Natural killer cell treated with Interleukin-12 subunit alpha and Interleukin-12 subunit beta and Interleukin-15 and Interleukin-18, amount 100 ng/mL, for 72 hours (primary cell): ENCODE measurements around the gene SLC45A1. TPM values are rescaled to one million over a fixed set of nuclear protein-coding genes. Genes with fewer than 3 reads are reported as not detected.

Experiments used
- ATAC-seq, 2 donors: fragments of 150-1000 bp; cut with Tn5 transposase in 1 of 2; sonication (Bioruptor Pico), chemical (Tn5 transposase) in 1 of 2; 2 replicates each; pipeline ENCODE4 v1.10.0; 2021
- DNase-seq: peaks from one replicate; pipeline ENCODE4 v3.0.0; 2022; ENCODE audit warnings: low spot score
- H3K27ac Mint-ChIP-seq, 2 donors: 1 replicate in 1 of 2; 2 replicates in 1 of 2; pipeline ENCODE4 v1.8.0; 2022; ENCODE audit warnings: mixed read lengths in 2 of 2, mild to moderate bottlenecking in 1 of 2, moderate library complexity in 1 of 2
- H3K27me3 Mint-ChIP-seq, 2 donors: 1 replicate in 1 of 2; 2 replicates in 1 of 2; pipeline ENCODE4 v1.8.0; 2022; ENCODE audit warnings: mixed read lengths in 2 of 2
- H3K36me3 Mint-ChIP-seq: one replicate; pipeline ENCODE4 v1.8.0; 2022; ENCODE audit warnings: mixed read lengths
- H3K4me1 Mint-ChIP-seq, 2 donors: 1 replicate in 1 of 2; 2 replicates in 1 of 2; pipeline ENCODE4 v1.8.0; 2022; ENCODE audit warnings: low read depth in 2 of 2, mixed read lengths in 2 of 2, mild to moderate bottlenecking in 1 of 2
- H3K4me3 Mint-ChIP-seq: one replicate; pipeline ENCODE4 v1.8.0; 2022; ENCODE audit warnings: mixed read lengths
- H3K9me3 Mint-ChIP-seq: 2 replicates; pipeline ENCODE4 v1.8.0; 2022; ENCODE audit warnings: mixed read lengths
- total RNA-seq, 2 donors: library from RNA; stranded (reverse); gene quantifications; one replicate each; pipeline ENCODE4 v1.2.3, GENCODE V29; 2022

The SLC45A1 gene
- total RNA-seq, 2 donors from 2014 or later = 0.22 to 0.26 TPM

- no peaks in the 10 kb centered on the region for H3K36me3 Mint-ChIP-seq
- H3K4me3 Mint-ChIP-seq = no peak overlapping the region
- no peak overlapping the region for H3K27ac Mint-ChIP-seq
- no peaks in the 10 kb centered on the region for H3K4me1 Mint-ChIP-seq
- H3K9me3 Mint-ChIP-seq = no peaks in the 10 kb centered on the region
- H3K27me3 Mint-ChIP-seq = peaks cover 0 to 2% of the 10 kb centered on the region in 2 donors
- ATAC-seq (no peak), DNase-seq (no peak)
Observed at GRCh38 chr1:8293641-8294169, 24.2 kb upstream of the SLC45A1 start.

- no peaks in the 10 kb centered on the region for H3K4me1 Mint-ChIP-seq
- H3K4me3 Mint-ChIP-seq = no peak overlapping the region
- ATAC-seq = no peak
- H3K27ac Mint-ChIP-seq = no peak overlapping the region
- no peaks in the 10 kb centered on the region for H3K36me3 Mint-ChIP-seq
- H3K27me3 Mint-ChIP-seq = peaks cover 0 to 2% of the 10 kb centered on the region in 2 donors
- no peak for DNase-seq
- H3K9me3 Mint-ChIP-seq = no peaks in the 10 kb centered on the region
Observed at GRCh38 chr1:8294170-8294697, 23.7 kb upstream of the SLC45A1 start.

- Mint-ChIP-seq H3K9me3 (no peaks in the 10 kb centered on the region), H3K27ac (no peak overlapping the region), H3K36me3 (no peaks in the 10 kb centered on the region), H3K4me3 (no peak overlapping the region), H3K4me1 (no peaks in the 10 kb centered on the region), H3K27me3 (peaks cover 6% of the 10 kb centered on the region in 2 donors)
- DNase-seq (no peak), ATAC-seq (no peak)
Observed at GRCh38 chr1:8297245-8297644, 20.7 kb upstream of the SLC45A1 start.

GRCh38 chr1:8299963-8300362, 18.0 kb upstream of the SLC45A1 start:
- no peaks in the 10 kb centered on the region for H3K9me3 Mint-ChIP-seq
- H3K4me1 Mint-ChIP-seq = no peaks in the 10 kb centered on the region
- no peak overlapping the region for H3K27ac Mint-ChIP-seq
- H3K4me3 Mint-ChIP-seq = no peak overlapping the region
- DNase-seq (no peak), ATAC-seq (no peak)
- peaks cover 6 to 15% of the 10 kb centered on the region in 2 donors for H3K27me3 Mint-ChIP-seq
- H3K36me3 Mint-ChIP-seq = no peaks in the 10 kb centered on the region

GRCh38 chr1:8302081-8302956, 15.6 kb upstream of the SLC45A1 start:
- no peaks in the 10 kb centered on the region for H3K9me3 Mint-ChIP-seq
- DNase-seq = no peak
- H3K4me1 Mint-ChIP-seq = no peaks in the 10 kb centered on the region
- ATAC-seq = no peak
- peaks cover 6 to 15% of the 10 kb centered on the region in 2 donors for H3K27me3 Mint-ChIP-seq
- no peaks in the 10 kb centered on the region for H3K36me3 Mint-ChIP-seq
- no peak overlapping the region for H3K27ac Mint-ChIP-seq
- no peak overlapping the region for H3K4me3 Mint-ChIP-seq

GRCh38 chr1:8303141-8303540, 14.8 kb upstream of the SLC45A1 start:
- H3K4me1 Mint-ChIP-seq = no peaks in the 10 kb centered on the region
- peaks cover 10 to 15% of the 10 kb centered on the region in 2 donors for H3K27me3 Mint-ChIP-seq
- H3K27ac Mint-ChIP-seq = no peak overlapping the region
- no peaks in the 10 kb centered on the region for H3K9me3 Mint-ChIP-seq
- ATAC-seq = no peak
- no peaks in the 10 kb centered on the region for H3K36me3 Mint-ChIP-seq
- no peak overlapping the region for H3K4me3 Mint-ChIP-seq
- no peak for DNase-seq

GRCh38 chr1:8303876-8304275, 14.0 kb upstream of the SLC45A1 start:
- no peaks in the 10 kb centered on the region for H3K4me1 Mint-ChIP-seq
- H3K9me3 Mint-ChIP-seq = no peaks in the 10 kb centered on the region
- no peak for DNase-seq
- H3K27ac Mint-ChIP-seq = no peak overlapping the region
- no peak overlapping the region for H3K4me3 Mint-ChIP-seq
- no peaks in the 10 kb centered on the region for H3K36me3 Mint-ChIP-seq
- peaks cover 13 to 15% of the 10 kb centered on the region in 2 donors for H3K27me3 Mint-ChIP-seq
- ATAC-seq = no peak

GRCh38 chr1:8307628-8308027, 10.3 kb upstream of the SLC45A1 start:
- Mint-ChIP-seq H3K4me3 (no peak overlapping the region), H3K4me1 (no peaks in the 10 kb centered on the region), H3K36me3 (no peaks in the 10 kb centered on the region), H3K27ac (no peak overlapping the region), H3K27me3 (peaks cover 9 to 12% of the 10 kb centered on the region in 2 donors), H3K9me3 (no peaks in the 10 kb centered on the region)
- ATAC-seq = no peak
- DNase-seq = no peak

- Mint-ChIP-seq H3K36me3 (no peaks in the 10 kb centered on the region), H3K4me1 (peaks cover 4 to 5% of the 10 kb centered on the region in 2 donors), H3K4me3 (no peak overlapping the region), H3K27me3 (peaks cover 14 to 36% of the 10 kb centered on the region in 2 donors), H3K9me3 (no peaks in the 10 kb centered on the region), H3K27ac (no peak overlapping the region)
- no peak for DNase-seq
- no peak for ATAC-seq
Observed at GRCh38 chr1:8311068-8311718, 6.7 kb upstream of the SLC45A1 start.

- Mint-ChIP-seq H3K27ac (no peak overlapping the region), H3K27me3 (peaks cover 25 to 44% of the 10 kb centered on the region in 2 donors), H3K4me1 (peaks cover 4 to 5% of the 10 kb centered on the region in 2 donors), H3K9me3 (no peaks in the 10 kb centered on the region), H3K4me3 (no peak overlapping the region), H3K36me3 (no peaks in the 10 kb centered on the region)
- DNase-seq (no peak), ATAC-seq (no peak)
Observed at GRCh38 chr1:8312235-8313218, 5.4 kb upstream of the SLC45A1 start.

GRCh38 chr1:8313231-8313630, 4.7 kb upstream of the SLC45A1 start:
- H3K4me1 Mint-ChIP-seq = peaks cover 4 to 5% of the 10 kb centered on the region in 2 donors

GRCh38 chr1:8314346-8315280, 3.3 kb upstream of the SLC45A1 start:
- DNase-seq (no peak), ATAC-seq (no peak)
- Mint-ChIP-seq H3K4me3 (no peak overlapping the region), H3K27ac (no peak overlapping the region), H3K9me3 (no peaks in the 10 kb centered on the region), H3K4me1 (peaks cover 4 to 5% of the 10 kb centered on the region in 2 donors), H3K36me3 (no peaks in the 10 kb centered on the region), H3K27me3 (peaks cover 25 to 35% of the 10 kb centered on the region in 2 donors)

More at GRCh38 chr1:8313231-8313630, 4.7 kb upstream of the SLC45A1 start:
- no peaks in the 10 kb centered on the region for H3K9me3 Mint-ChIP-seq
- no peak overlapping the region for H3K27ac Mint-ChIP-seq
- H3K4me3 Mint-ChIP-seq = no peak overlapping the region
- ATAC-seq (no peak), DNase-seq (no peak)
- H3K36me3 Mint-ChIP-seq = no peaks in the 10 kb centered on the region
- H3K27me3 Mint-ChIP-seq = peaks cover 25 to 37% of the 10 kb centered on the region in 2 donors
